GM19351 (cell line): ENCODE data around the gene RAPGEF6.
"Not testable (repeated sequence)": the region's sequence is repeated elsewhere in the genome, so short reads cannot be mapped to it uniquely, and the experiment has no call there.

Experiments
- ATAC-seq: cut with Tn5 transposase; IDR thresholded peaks from one replicate; pipeline ENCODE4 v1.9.1; 2021; ENCODE audit warnings: mild to moderate bottlenecking, moderate library complexity; ENCODE audit not compliant: unreplicated experiment

RAPGEF6 gene

DNA sequence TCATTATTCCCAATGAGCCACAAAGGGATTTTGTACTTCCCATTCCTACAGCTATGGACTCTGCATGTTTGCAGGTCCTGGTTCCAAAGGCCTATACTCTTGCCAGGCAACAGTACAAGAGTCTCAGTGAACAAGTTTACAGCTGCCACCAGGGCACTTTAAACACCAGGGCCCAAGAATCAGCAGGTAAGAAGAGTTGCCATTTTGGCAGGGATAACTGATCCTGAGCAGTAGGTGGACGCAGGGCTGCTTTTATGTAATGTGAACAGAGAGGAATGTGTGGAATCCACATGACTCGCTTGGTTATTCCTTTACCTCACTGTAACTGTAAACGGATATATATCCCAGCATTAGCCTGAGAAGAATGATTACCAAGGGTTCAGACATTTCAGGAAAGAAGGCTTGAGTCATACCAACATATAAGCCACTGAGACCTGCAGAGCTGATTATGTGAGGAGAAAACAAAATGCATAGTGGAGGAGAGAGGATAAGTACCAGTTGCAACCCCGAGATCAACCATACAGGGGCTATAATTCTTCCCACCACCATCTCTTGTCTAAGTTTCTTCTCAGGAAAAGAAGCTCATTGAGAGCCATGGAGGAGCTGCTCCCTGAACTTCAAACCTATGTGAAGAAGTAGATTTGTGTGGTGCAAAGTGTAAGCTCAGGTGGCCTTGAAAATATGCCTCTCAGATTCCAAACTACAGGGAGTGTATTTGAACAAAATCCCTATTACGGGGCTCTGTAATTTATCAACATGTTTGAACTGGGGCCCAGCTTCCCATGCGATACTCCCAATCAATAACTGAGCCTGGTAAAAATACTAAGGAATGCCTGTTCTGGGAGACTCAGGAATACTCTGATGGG, 24.6 kb downstream of the RAPGEF6 start:
- ATAC-seq = no peak

DNA sequence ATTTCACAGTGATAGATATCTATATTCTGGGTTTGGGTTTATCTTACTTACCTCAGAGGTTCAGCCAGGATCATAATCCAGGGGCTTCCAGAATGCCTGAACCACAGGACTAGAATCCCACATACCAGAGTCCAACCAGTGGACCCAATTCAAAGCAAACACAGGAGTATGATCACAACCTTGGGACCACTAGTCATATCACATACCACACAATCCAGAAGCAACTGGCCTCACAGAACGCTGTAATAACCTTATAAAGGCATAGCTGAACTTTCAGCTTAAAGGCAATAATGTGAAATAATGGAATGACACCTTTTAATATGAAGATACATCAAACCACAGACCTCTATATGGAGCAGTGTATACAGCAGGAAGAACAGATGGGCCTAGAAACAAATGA, 25.3 kb downstream of the RAPGEF6 start:
- no peak for ATAC-seq

GRCh38 chr5:131608597-131608996, 26.4 kb downstream of the RAPGEF6 start:
- ATAC-seq = no peak

DNA sequence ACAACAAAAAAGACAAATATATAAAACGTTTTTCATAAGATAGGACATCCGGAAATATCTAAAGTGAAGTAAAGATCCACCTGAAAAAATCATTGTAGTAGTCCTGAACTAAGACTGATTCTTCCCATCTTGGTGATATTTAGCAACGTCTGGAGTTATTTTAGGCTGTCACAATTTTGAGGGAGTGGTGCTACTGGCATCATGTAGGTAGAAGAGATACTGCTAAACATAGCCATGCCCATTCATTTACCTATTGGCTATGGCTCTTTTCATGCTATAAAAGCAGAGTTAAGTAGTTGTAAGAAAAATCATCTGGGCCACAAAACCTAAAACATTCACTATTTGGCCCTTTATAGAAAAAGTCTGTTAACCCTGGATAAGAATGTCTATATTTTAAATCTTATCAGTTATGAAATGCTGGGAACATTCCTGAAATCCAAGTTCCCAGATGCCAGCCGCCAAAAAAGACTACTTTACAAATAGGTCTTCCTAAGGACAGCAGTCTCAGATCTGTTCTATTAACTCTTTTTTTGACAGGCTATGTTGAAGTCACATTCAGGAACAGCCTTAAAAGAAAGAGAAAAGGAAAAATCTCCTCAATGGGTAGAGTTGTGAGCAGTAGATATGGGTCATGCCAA, 27.0 kb downstream of the RAPGEF6 start:
- no peak for ATAC-seq

DNA sequence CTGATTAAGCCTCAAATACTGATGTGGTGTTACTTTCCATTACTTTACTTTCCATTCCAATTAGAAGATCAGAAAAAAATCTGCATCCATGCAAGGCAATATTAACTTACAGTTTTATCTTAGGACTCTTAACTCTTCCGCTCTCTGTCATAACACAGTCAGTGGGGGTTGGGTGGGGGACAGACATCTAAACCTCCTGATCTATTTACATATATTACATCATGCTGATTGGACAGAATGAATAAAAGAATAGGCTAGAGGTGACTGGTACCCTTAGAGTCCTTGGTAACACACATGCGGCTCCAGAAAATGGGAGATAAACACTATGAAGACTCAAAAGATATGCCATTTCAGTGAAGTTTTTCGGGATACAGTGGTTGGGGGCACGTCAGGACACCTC, 27.6 kb downstream of the RAPGEF6 start:
- no peak for ATAC-seq

DNA sequence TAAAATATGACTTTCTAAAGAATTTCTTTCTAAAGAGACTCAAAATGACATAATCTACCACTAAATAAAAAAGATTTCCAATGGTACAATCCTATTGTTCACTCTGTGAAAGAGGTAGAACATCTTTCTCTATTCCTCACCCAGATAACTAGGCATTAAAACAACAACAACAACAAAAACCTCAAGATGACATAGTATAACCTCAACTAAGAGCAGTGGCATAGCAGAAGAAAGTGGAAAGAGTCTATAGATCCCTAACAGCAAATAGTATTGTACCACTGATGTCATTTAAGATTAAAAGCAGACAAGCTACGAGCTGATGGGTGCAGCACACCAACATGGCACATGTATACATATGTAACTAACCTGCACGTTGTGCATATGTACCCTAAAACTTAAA, 29.9 kb downstream of the RAPGEF6 start:
- no peak for ATAC-seq

DNA sequence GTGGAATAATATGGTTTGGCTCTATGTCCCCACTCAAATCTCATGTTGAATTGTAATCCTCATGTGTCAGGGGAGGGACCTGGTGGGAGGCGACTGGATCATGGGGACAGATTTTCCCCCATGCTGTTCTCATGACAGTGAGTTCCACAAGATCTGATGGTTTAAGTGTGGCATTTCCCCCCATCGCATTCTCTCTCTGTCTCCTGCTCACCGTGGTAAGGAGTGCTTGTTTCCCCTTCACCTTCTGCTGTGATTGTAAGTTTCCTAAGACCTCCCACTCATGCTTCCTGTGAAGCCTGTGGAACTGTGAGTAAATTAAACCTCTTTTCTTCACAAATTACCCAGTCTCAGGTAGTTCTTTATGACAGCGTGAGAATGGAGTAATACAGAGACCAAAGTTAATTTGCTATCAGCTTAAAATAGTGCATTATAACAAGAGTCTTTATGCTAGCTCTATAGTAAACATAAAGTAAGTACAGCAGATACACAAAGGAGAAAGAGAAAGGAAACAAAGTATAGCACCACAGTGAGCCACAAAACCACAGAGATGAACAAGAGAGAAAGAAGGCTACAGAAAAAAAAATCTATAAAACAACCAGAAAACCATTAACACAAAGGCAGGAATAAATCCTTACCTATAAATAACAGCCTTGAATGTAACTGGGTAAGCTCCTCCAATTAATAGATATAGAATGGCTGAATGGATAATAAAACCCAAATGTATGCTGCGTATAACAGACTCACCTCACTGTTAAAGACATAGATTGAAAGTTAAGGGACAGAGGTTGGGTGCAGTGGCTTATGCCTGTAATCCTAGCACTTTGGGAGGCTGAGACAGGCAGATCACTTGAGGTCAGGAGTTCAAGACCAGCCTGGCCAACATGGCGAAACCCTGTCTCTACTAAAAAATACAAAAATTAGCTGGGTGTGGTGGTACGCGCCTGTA, 39.7 kb downstream of the RAPGEF6 start:
- ATAC-seq = peak; percentile 77

DNA sequence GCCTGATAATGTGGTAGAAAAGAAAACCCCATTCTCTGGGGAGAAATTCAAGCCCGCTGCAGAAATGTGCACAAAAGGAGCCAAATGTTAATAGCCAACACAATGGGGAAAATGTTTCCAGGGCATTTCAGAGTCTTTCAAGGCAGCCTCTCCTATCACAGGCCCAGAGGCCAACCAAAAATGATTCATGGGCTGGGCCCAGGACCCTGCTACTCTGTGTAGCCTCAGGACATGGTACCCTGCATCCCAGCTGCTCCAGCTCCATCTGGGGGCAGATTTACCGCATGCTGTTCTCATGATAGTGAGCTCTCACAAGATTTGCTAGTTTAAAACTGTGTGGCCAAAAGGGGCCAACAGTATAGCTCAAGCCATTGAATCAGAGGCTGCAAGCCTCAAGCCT, 41.1 kb downstream of the RAPGEF6 start:
- no peak for ATAC-seq

- not testable (repeated sequence) for ATAC-seq
Observed at GRCh38 chr5:131593436-131593835, 41.6 kb downstream of the RAPGEF6 start.

DNA sequence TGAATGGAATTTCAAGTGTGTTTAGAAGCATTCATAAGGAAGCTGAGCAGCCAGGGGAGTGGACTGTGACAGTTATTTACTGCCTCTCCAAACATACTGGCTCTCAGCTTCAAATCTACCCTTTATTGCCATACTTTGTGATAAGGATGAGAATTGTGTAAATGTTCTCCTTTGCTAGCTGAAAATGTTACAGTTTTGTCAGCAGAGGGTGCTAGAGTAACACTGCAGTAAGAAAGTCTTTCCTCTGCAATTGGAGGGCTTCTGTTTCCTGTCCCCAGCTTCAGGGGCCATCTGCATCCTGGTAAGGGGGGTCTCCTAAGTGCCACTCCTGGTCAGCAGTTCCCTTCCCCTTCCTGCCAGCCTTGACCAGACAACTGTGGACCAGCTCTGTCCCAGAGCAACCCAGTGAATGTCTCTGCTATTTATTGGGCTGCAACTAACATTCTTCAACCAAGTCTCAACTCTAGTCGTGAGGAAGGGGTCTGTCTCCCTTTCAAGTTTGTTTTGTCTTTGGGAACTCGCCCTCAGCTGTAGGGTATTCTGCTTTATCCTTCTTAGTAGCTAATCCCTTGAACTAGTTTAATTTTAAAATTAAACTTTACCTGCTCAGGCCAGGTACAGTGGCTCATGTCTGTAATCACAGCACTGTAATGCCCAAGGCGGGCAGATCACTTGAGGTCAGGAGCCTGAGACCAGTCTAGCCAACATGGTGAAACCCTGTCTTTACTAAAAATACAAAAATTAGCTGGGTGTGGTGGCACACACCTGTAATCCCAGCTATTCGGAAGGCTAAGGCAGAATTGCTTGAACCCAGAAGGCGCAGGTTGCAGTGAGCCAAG, 45.3 kb downstream of the RAPGEF6 start:
- ATAC-seq = no peak

GRCh38 chr5:131587541-131587940, 47.5 kb downstream of the RAPGEF6 start:
- no peak for ATAC-seq

DNA sequence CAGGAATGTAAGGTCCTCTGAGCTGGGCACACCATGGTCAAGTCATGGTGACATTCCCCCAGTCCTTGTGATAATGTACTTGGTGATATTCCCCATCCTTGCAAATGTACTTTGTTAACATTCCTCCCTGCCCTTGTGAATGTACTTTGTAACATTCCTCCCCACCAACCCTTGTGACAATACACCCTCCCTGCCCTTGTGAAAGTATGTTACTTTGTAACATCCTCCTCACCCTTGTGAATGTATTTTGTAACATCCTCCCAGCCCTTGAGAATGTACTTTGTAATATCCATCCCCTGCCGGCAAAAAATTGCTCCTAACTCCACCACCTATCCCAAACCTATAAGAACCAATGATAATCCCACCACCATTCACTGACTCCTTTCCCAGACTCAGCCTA, 53.3 kb downstream of the RAPGEF6 start:
- no peak for ATAC-seq

DNA sequence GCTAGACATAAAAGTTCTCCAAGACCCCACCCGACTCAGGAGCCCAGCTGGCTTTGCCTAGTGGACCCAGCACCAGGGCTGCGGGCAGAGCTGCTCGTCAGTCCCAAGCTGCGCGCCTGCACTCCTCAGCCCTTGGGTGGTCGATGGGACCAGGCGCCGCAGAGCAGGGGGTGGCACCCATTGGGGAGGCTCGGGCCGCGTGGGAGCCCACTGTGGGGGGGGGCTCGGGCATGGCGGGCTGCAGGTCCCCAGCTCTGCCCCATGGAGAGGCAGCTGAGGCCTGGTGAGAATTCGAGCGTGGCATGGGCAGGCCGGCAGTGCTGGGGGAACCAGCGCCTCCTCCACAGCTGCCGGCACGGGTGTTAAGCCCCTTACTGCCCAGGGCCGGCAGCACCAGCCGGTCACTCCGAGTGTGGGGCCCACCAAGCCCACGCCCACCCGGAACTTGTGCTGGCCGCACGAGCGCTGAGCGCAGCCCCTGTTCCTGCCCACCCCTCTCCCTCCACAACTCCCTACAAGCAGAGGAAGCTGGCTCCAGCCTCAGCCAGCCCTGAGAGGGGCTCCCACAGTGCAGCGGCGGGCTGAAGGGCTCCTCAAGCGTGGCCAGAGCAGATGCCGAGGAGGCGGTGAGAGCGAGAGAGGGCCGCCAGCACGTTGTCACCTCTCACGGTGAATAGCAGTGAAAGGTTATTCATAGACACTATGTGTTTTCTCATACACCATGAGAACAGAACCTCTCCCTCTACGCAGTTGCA, 54.9 kb downstream of the RAPGEF6 start:
- no peak for ATAC-seq

- ATAC-seq = no peak
Observed at GRCh38 chr5:131575660-131576227, 59.3 kb downstream of the RAPGEF6 start.

DNA sequence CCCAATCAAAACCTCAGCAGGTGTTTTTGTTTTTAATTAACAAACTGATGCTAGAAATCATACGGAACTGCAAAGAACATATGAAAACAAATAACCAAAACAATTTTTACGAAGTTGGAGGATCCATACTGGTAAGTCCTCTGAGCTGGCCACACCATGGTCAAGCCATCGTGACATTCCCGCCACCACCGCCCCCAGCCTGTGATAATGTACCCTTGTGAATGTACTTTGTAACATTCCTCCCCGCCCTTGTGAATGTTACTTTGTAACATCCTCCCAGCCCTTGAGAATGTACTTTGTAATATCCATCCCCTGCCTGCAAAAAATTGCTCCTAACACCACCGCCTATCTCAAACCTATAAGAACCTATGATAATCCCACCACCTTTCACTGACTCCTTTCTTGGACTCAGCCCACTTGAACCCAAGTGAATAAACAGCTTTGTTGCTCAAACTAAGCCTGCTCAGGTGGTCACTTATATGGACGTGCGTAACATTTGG, 63.3 kb downstream of the RAPGEF6 start:
- no peak for ATAC-seq

DNA sequence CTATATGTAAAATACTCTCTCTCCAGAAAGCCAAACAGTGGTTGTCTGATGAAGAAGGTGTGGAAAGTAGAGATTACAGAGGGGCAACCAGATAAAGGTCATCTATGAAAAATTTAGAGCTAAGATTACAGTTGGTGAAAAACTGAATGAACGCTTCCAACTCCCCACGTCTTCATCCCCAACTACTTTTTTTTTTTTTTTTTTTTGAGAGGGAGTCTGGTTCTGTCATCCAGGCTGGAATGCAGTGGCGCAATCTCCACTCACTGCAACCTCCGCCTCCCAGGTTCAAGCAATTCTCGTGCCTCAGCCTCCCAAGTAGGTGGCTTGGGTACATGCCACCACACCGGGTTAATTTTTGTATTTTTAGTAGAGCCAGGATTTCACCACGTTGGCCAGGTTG, 64.3 kb downstream of the RAPGEF6 start:
- ATAC-seq = no peak

DNA sequence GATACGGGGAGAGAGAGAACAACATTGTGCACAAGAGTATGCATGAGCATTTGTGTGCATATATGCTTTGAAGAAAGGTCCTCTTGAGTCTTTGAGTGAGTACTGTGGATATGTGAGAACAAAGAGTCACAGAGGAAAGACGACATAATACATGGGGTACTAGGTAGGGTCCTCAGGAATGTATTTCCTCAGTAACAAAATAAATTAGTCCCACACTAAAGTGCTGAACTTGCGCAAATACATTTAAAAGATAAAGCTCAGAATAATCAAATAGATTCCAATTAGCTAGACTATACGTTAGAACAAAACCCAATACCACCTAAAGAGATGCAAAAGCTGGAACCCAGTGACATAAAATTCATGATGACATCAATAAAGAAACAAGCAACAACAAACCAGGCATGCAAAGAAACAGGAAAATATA, 70.8 kb downstream of the RAPGEF6 start:
- no peak for ATAC-seq

GRCh38 chr5:131563434-131564228, 71.4 kb downstream of the RAPGEF6 start:
- no peak for ATAC-seq
